Smooth muscle cell (in vitro differentiated cells): ENCODE measurements around the gene NRG4. TPM values are rescaled to one million over a fixed set of nuclear protein-coding genes. Genes with fewer than 3 reads are reported as not detected.

ENCODE experiments used
- DNase-seq: peaks from one replicate; lab custom pipeline; 2025; ENCODE audit not compliant: unreplicated experiment; lab: John Stamatoyannopoulos, UW
- H2AFZ ChIP-seq: fragments of 200-600 bp; sonication (generic); 2 replicates; pipeline ENCODE4 v1.6.0; 2016; ENCODE audit warnings: antibody characterized with exemption, low read depth, mild to moderate bottlenecking
- H3F3A ChIP-seq: fragments of 200-600 bp; sonication (generic); 2 replicates; pipeline ENCODE4 v1.6.0; 2017; ENCODE audit warnings: antibody characterized with exemption, low read depth
- H3K27ac ChIP-seq: fragments of 200-600 bp; sonication (generic); 2 replicates; pipeline ENCODE4 v1.5.1; 2016; ENCODE audit warnings: low read depth, mild to moderate bottlenecking
- H3K27me3 ChIP-seq: fragments of 200-600 bp; sonication (generic); 2 replicates; pipeline ENCODE4 v1.6.1; 2016; ENCODE audit warnings: low read depth, mild to moderate bottlenecking
- H3K36me3 ChIP-seq: fragments of 200-600 bp; sonication (generic); 2 replicates; pipeline ENCODE4 v1.5.1; 2016; ENCODE audit warnings: low read depth
- H3K4me1 ChIP-seq: fragments of 200-600 bp; sonication (generic); 2 replicates; pipeline ENCODE4 v1.5.1; 2016; ENCODE audit warnings: low read depth
- H3K4me2 ChIP-seq: fragments of 200-600 bp; sonication (generic); 2 replicates; pipeline ENCODE4 v1.6.0; 2016; ENCODE audit warnings: mild to moderate bottlenecking
- H3K4me3 ChIP-seq: fragments of 200-600 bp; sonication (generic); 2 replicates; pipeline ENCODE4 v1.5.1; 2016; ENCODE audit warnings: mild to moderate bottlenecking
- H3K79me2 ChIP-seq: fragments of 200-600 bp; sonication (generic); 2 replicates; pipeline ENCODE4 v1.6.0; 2016; ENCODE audit warnings: low read depth, mild to moderate bottlenecking
- H3K9ac ChIP-seq: fragments of 200-600 bp; sonication (generic); 2 replicates; pipeline ENCODE4 v1.6.0; 2016; ENCODE audit warnings: low read depth
- H3K9me3 ChIP-seq: fragments of 200-600 bp; sonication (generic); replicated peaks from 2 replicates; pipeline ENCODE4 v1.5.1; 2016; ENCODE audit warnings: low read depth
- H4K20me1 ChIP-seq: fragments of 200-600 bp; sonication (generic); 2 replicates; pipeline ENCODE4 v1.6.0; 2016; ENCODE audit warnings: low read depth
- WGBS: methylation state at CpG from one replicate; pipeline ENCODE4 v1.1.7; 2016; ENCODE audit warnings: low lambda C conversion rate; 5-methylcytosine and 5-hydroxymethylcytosine counted together
- polyA plus RNA-seq: library from polyadenylated mRNA; unstranded; fragments of >200 nt; fragmentation: Nextera tagmentation; extraction: Ambion mirVana; gene quantifications from 2 replicates; pipeline ENCODE4 v1.2.1, GENCODE V29; 2016
- total RNA-seq: library from RNA; depleted of rRNA; stranded (reverse); fragments of >200 nt; gene quantifications from 2 replicates; pipeline ENCODE4 v1.2.3, GENCODE V29; 2014
- TF ChIP-seq, protein P1 (sequence below): fragments of 200-600 bp; sonication (generic); IDR thresholded peaks from 2 replicates; pipeline ENCODE4 v1.5.1; 2017; ENCODE audit warnings: borderline replicate concordance, mild to moderate bottlenecking, antibody characterized with exemption; ENCODE audit not compliant: insufficient read depth, poor library complexity, severe bottlenecking

Gene NRG4
- total and polyA plus RNA-seq, 2 experiments from 2014 or later, result 0.30 TPM; not detected in 1

GRCh38 chr15:75943246-75943645, 69.0 kb downstream of the NRG4 start:
- Histone ChIP-seq H4K20me1 (no peaks in the 10 kb centered on the region), H3K4me3 (no peak overlapping the region), H3F3A (peaks cover 4% of the 10 kb centered on the region), H3K4me2 (no peak overlapping the region), H3K36me3 (no peaks in the 10 kb centered on the region), H3K9ac (no peak overlapping the region), H3K4me1 (no peaks in the 10 kb centered on the region), H2AFZ (no peak overlapping the region), H3K27ac (no peak overlapping the region), H3K27me3 (no peaks in the 10 kb centered on the region), H3K79me2 (no peaks in the 10 kb centered on the region), H3K9me3 (no peaks in the 10 kb centered on the region)
- no peak for DNase-seq
- 86% methylated on average over 5 of the region's 5 CpGs for WGBS
- TF ChIP-seq, protein P1, sequence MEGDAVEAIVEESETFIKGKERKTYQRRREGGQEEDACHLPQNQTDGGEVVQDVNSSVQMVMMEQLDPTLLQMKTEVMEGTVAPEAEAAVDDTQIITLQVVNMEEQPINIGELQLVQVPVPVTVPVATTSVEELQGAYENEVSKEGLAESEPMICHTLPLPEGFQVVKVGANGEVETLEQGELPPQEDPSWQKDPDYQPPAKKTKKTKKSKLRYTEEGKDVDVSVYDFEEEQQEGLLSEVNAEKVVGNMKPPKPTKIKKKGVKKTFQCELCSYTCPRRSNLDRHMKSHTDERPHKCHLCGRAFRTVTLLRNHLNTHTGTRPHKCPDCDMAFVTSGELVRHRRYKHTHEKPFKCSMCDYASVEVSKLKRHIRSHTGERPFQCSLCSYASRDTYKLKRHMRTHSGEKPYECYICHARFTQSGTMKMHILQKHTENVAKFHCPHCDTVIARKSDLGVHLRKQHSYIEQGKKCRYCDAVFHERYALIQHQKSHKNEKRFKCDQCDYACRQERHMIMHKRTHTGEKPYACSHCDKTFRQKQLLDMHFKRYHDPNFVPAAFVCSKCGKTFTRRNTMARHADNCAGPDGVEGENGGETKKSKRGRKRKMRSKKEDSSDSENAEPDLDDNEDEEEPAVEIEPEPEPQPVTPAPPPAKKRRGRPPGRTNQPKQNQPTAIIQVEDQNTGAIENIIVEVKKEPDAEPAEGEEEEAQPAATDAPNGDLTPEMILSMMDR, result no peak

- no peak overlapping the region for H2AFZ ChIP-seq
- 88% methylated on average over 3 of the region's 3 CpGs for WGBS
- H3K27ac ChIP-seq, result no peak overlapping the region
- no peaks in the 10 kb centered on the region for H3K36me3 ChIP-seq
- H3K4me2 ChIP-seq, result no peak overlapping the region
- no peaks in the 10 kb centered on the region for H4K20me1 ChIP-seq
- no peaks in the 10 kb centered on the region for H3K79me2 ChIP-seq
- no peaks in the 10 kb centered on the region for H3K4me1 ChIP-seq
- TF ChIP-seq, protein P1, result no peak
- no peaks in the 10 kb centered on the region for H3K27me3 ChIP-seq
- no peaks in the 10 kb centered on the region for H3K9me3 ChIP-seq
- H3K4me3 ChIP-seq, result no peak overlapping the region
- DNase-seq, result no peak
- H3K9ac ChIP-seq, result no peak overlapping the region
- H3F3A ChIP-seq, result peaks cover 4% of the 10 kb centered on the region
Observed at GRCh38 chr15:75942464-75942863, 69.8 kb downstream of the NRG4 start.

DNA sequence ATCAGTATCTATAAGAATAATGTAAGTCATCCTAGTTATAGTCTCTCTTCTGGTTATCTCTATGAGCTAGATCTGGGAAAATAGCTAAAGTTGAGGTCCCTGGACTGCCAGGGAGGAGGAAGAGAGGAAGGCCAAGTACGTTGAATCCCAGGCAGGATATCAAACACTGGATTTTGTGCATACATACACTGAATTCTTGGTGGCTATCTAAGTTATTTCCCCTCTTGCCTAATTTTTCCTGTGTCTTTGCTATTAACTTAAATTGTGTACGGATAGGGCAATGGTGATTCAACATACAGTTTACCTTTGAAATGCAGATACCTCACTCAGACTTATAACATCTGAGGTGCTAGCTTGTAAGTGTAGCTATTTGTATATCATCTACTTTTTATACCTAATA, 81.4 kb downstream of the NRG4 start:
- H3K4me1 ChIP-seq, result no peaks in the 10 kb centered on the region
- peaks cover 17% of the 10 kb centered on the region for H3K79me2 ChIP-seq
- TF ChIP-seq, protein P1, result no peak
- no peak overlapping the region for H3K9ac ChIP-seq
- peaks cover 28% of the 10 kb centered on the region for H3K36me3 ChIP-seq
- H3F3A ChIP-seq, result no peaks in the 10 kb centered on the region
- H3K4me2 ChIP-seq, result no peak overlapping the region
- no peak overlapping the region for H3K4me3 ChIP-seq
- H3K27ac ChIP-seq, result no peak overlapping the region
- no peak overlapping the region for H2AFZ ChIP-seq
- peaks cover 62% of the 10 kb centered on the region for H4K20me1 ChIP-seq
- no peaks in the 10 kb centered on the region for H3K9me3 ChIP-seq
- WGBS, result 94% methylated on average over 2 of the region's 2 CpGs
- no peaks in the 10 kb centered on the region for H3K27me3 ChIP-seq
- no peak for DNase-seq

GRCh38 chr15:75929799-75930565, 82.2 kb downstream of the NRG4 start:
- H4K20me1 ChIP-seq, result peaks cover 70% of the 10 kb centered on the region
- no peaks in the 10 kb centered on the region for H3F3A ChIP-seq
- no peaks in the 10 kb centered on the region for H3K27me3 ChIP-seq
- H3K27ac ChIP-seq, result no peak overlapping the region
- H3K9ac ChIP-seq, result no peak overlapping the region
- H3K4me3 ChIP-seq, result no peak overlapping the region
- H3K4me2 ChIP-seq, result no peak overlapping the region
- H3K36me3 ChIP-seq, result peaks cover 22% of the 10 kb centered on the region
- TF ChIP-seq, protein P1, result no peak
- H3K79me2 ChIP-seq, result peaks cover 17% of the 10 kb centered on the region
- no peak for DNase-seq
- H3K9me3 ChIP-seq, result no peaks in the 10 kb centered on the region
- 87% methylated on average over 5 of the region's 5 CpGs for WGBS
- no peaks in the 10 kb centered on the region for H3K4me1 ChIP-seq
- H2AFZ ChIP-seq, result no peak overlapping the region
